H1 (cell line): ENCODE results near the gene RNF123. TPM values are rescaled to one million over a fixed set of nuclear protein-coding genes. Genes with fewer than 3 reads are reported as not detected.

Experiments
- CTCF ChIA-PET: fragments of 300-600 bp; sonication (Branson Sonifier 250); formaldehyde crosslinking; loops from one replicate; lab custom pipeline; 2021; ENCODE audit not compliant: partially characterized antibody; lab: Charles Lee
- POLR2A ChIA-PET: fragments of 300-600 bp; sonication (Branson Sonifier 250); formaldehyde crosslinking; loops from one replicate; lab custom pipeline; 2021; ENCODE audit warnings: inconsistent platforms; ENCODE audit not compliant: partially characterized antibody; lab: Charles Lee
- DNase-seq, 2 experiments: peaks; one replicate each; pipeline versions ENCODE4 v3.0.0 to v3.0.0-alpha.2; 2010 to 2022; ENCODE audit warnings: low spot score in 2 of 2, low read depth in 1 of 2, mixed read lengths in 1 of 2
- FAIRE-seq: peaks from 2 replicates; lab custom pipeline; 2011; peaks lifted over from hg19 to GRCh38; lab: Jason Lieb, UNC
- H2AFZ ChIP-seq: 2 replicates; pipeline ENCODE4 v1.8.1; 2012; ENCODE audit warnings: low read length, inconsistent platforms
- H2AK5ac ChIP-seq: 2 replicates; pipeline ENCODE4 v1.6.1; 2013; ENCODE audit warnings: low read depth, low read length
- H2BK120ac ChIP-seq: replicated peaks from 2 replicates; pipeline ENCODE3; 2013; ENCODE audit warnings: low read depth, low read length, inconsistent platforms
- H2BK12ac ChIP-seq: 2 replicates; pipeline ENCODE4 v1.6.1; 2013; ENCODE audit warnings: low read depth, low read length
- H2BK15ac ChIP-seq: 2 replicates; pipeline ENCODE4 v1.6.1; 2013; ENCODE audit warnings: low read length
- H2BK20ac ChIP-seq: 2 replicates; pipeline ENCODE4 v1.6.1; 2013; ENCODE audit warnings: low read length
- H2BK5ac ChIP-seq: 2 replicates; pipeline ENCODE4 v1.6.1; 2013; ENCODE audit warnings: low read depth, low read length
- H3K14ac ChIP-seq: 2 replicates; pipeline ENCODE4 v1.6.1; 2013; ENCODE audit warnings: inconsistent platforms; ENCODE audit not compliant: insufficient read length
- H3K18ac ChIP-seq: 2 replicates; pipeline ENCODE4 v1.6.1; 2013; ENCODE audit warnings: low read length; ENCODE audit errors: extremely low read depth
- H3K23ac ChIP-seq: 2 replicates; pipeline ENCODE4 v1.6.1; 2013; ENCODE audit warnings: inconsistent platforms; ENCODE audit not compliant: insufficient read length
- H3K23me2 ChIP-seq: 2 replicates; pipeline ENCODE4 v1.6.1; 2013; ENCODE audit warnings: low read depth, low read length
- H3K27ac ChIP-seq: 2 replicates; pipeline ENCODE4 v1.6.1; 2011; ENCODE audit warnings: low read depth, low read length, inconsistent platforms
- H3K27me3 ChIP-seq, 4 experiments: replicated peaks in 1 of 4; 1 replicate in 1 of 4; 2 replicates in 3 of 4; pipeline versions ENCODE4 v1.6.1 to v1.8.1; 2011 to 2013; ENCODE audit warnings: low read length in 3 of 4, mild to moderate bottlenecking in 3 of 4, inconsistent platforms in 2 of 4, mixed read lengths in 2 of 4, moderate library complexity in 1 of 4; ENCODE audit not compliant: control insufficient read depth in 3 of 4, insufficient read depth in 3 of 4; ENCODE audit errors: extremely low read depth in 1 of 4
- H3K36me3 ChIP-seq, 4 experiments: 2 replicates each; pipeline versions ENCODE4 v1.6.1 to v1.8.1; 2011 to 2013; ENCODE audit warnings: mild to moderate bottlenecking in 4 of 4, low read length in 3 of 4, moderate library complexity in 2 of 4, control low read depth in 1 of 4, inconsistent platforms in 1 of 4; ENCODE audit not compliant: insufficient read depth in 4 of 4, control insufficient read depth in 2 of 4
- H3K4ac ChIP-seq: replicated peaks from 2 replicates; pipeline ENCODE3; 2013; ENCODE audit warnings: low read length, low read depth, mixed read lengths, inconsistent platforms; ENCODE audit not compliant: insufficient read length
- H3K4me1 ChIP-seq, 4 experiments: replicated peaks in 1 of 4; 1 replicate in 1 of 4; 2 replicates in 3 of 4; pipeline versions ENCODE4 v1.6.1 to v1.8.1; 2011 to 2013; ENCODE audit warnings: low read length in 3 of 4, inconsistent platforms in 2 of 4, mixed read lengths in 1 of 4; ENCODE audit not compliant: insufficient read depth in 4 of 4, control insufficient read depth in 3 of 4
- H3K4me2 ChIP-seq, 2 experiments: 2 replicates each; pipeline versions ENCODE4 v1.6.1 to v1.8.1; 2011 to 2013; ENCODE audit warnings: low read depth in 2 of 2, low read length in 2 of 2, control low read depth in 1 of 2, inconsistent platforms in 1 of 2, mild to moderate bottlenecking in 1 of 2; ENCODE audit not compliant: insufficient read depth in 1 of 2
- H3K4me3 ChIP-seq, 4 experiments: fragments of 200-600, 300-600 bp in 1 of 4; sonication (generic), shearing (Covaris generic), sonication (Bioruptor Twin) in 1 of 4; 2 replicates each; pipeline versions ENCODE4 v1.5.1 to v1.8.1; 2011 to 2016; ENCODE audit warnings: low read length in 4 of 4, low read depth in 3 of 4, control low read depth in 2 of 4, inconsistent platforms in 2 of 4, mild to moderate bottlenecking in 2 of 4, mixed read lengths in 1 of 4, moderate library complexity in 1 of 4; ENCODE audit not compliant: insufficient read depth in 2 of 4; ENCODE audit errors: extremely low read depth in 1 of 4
- H3K56ac ChIP-seq: replicated peaks from 2 replicates; pipeline ENCODE3; 2013; ENCODE audit warnings: low read depth, mild to moderate bottlenecking, mixed read lengths, low read length, inconsistent platforms; ENCODE audit not compliant: insufficient read length
- H3K79me1 ChIP-seq: 2 replicates; pipeline ENCODE4 v1.6.1; 2013; ENCODE audit warnings: low read depth, low read length, control low read depth
- H3K79me2 ChIP-seq, 2 experiments: 2 replicates each; pipeline versions ENCODE4 v1.6.1 to v1.8.1; 2012 to 2013; ENCODE audit warnings: low read length in 2 of 2, mild to moderate bottlenecking in 2 of 2, inconsistent platforms in 1 of 2; ENCODE audit not compliant: insufficient read depth in 2 of 2, control insufficient read depth in 1 of 2
- H3K9ac ChIP-seq, 4 experiments: replicated peaks in 1 of 4; 1 replicate in 1 of 4; 2 replicates in 3 of 4; pipeline versions ENCODE4 v1.6.1 to v1.8.1; 2011 to 2013; ENCODE audit warnings: low read depth in 3 of 4, low read length in 3 of 4, control low read depth in 2 of 4, mild to moderate bottlenecking in 2 of 4, moderate library complexity in 2 of 4, inconsistent platforms in 1 of 4; ENCODE audit errors: extremely low read depth in 1 of 4
- H3K9me3 ChIP-seq, 2 experiments: 2 replicates each; pipeline versions ENCODE4 v1.6.1 to v1.8.1; 2012 to 2013; ENCODE audit warnings: mild to moderate bottlenecking in 2 of 2, moderate library complexity in 2 of 2, control low read depth in 1 of 2, inconsistent platforms in 1 of 2, low read depth in 1 of 2, low read length in 1 of 2, mixed read lengths in 1 of 2; ENCODE audit not compliant: insufficient read depth in 2 of 2
- H4K20me1 ChIP-seq, 2 experiments: replicated peaks in 1 of 2; 2 replicates each; pipeline versions ENCODE3 to v1.8.1; 2011 to 2013; ENCODE audit warnings: inconsistent platforms in 2 of 2, low read length in 2 of 2, mild to moderate bottlenecking in 1 of 2; ENCODE audit not compliant: insufficient read depth in 2 of 2, control insufficient read depth in 1 of 2
- H4K5ac ChIP-seq: 2 replicates; pipeline ENCODE4 v1.6.1; 2013; ENCODE audit warnings: low read length, low read depth, mixed read lengths, inconsistent platforms; ENCODE audit not compliant: insufficient read length
- H4K8ac ChIP-seq: 2 replicates; pipeline ENCODE4 v1.8.0; 2013; ENCODE audit warnings: mild to moderate bottlenecking, moderate library complexity, low read length, inconsistent platforms; ENCODE audit not compliant: insufficient read depth; ENCODE audit errors: extremely low read depth
- H4K91ac ChIP-seq: replicated peaks from 2 replicates; pipeline ENCODE3; 2013; ENCODE audit warnings: low read length, mixed read lengths, inconsistent platforms; ENCODE audit not compliant: insufficient read length
- RBBP5 ChIP-seq: IDR thresholded peaks from 2 replicates; pipeline ENCODE4 v1.7.1; 2012; ENCODE audit warnings: low read depth, mild to moderate bottlenecking, inconsistent platforms, low read length, moderate library complexity, borderline replicate concordance
- TAF7 ChIP-seq: optimal IDR thresholded peaks from 2 replicates; pipeline ENCODE3; 2011; ENCODE audit warnings: low read depth, mild to moderate bottlenecking, inconsistent platforms, low read length, moderate library complexity, borderline replicate concordance
- WGBS, 2 experiments: shearing (Covaris generic) in 1 of 2; methylation state at CpG; one replicate each; pipeline versions ENCODE4 v1.1.6 to v1.1.7; 2013 to 2015; ENCODE audit warnings: low lambda C conversion rate in 2 of 2, mixed read lengths in 2 of 2, inconsistent platforms in 1 of 2, low coverage in 1 of 2, missing lambda C conversion rate in 1 of 2; ENCODE audit not compliant: insufficient replicate concordance in 2 of 2, insufficient coverage in 1 of 2, insufficient read length in 1 of 2; ENCODE audit errors: extremely low coverage in 1 of 2, missing lambda C conversion rate in 1 of 2; 5-methylcytosine and 5-hydroxymethylcytosine counted together
- polyA plus RNA-seq, 7 experiments: library from polyadenylated mRNA; depleted of rRNA in 3 of 7; stranded (reverse) in 5 of 7; unstranded in 2 of 7; fragments of >200 nt in 5 of 7; fragments of 200-250 nt in 2 of 7; gene quantifications; 1 replicate in 5 of 7; 2 replicates in 1 of 7; 4 replicates in 1 of 7; pipeline versions ENCODE4 v1.2.1 to v1.2.3, GENCODE V29; 2011 to 2013; ENCODE audit warnings: missing spikeins in 2 of 7, mixed read lengths in 2 of 7
- total RNA-seq: library from RNA; stranded (reverse); fragmentation: NEBNext Ultra II Directional; extraction: Animal tissue kit (Norgen Biotek cat#: 25700); gene quantifications from 2 replicates; pipeline ENCODE4 v1.2.1, GENCODE V29; 2021

RNF123 gene
- total and polyA plus RNA-seq, 2 of the 8 experiments (the other 6 are each of a cell fraction or from before 2014, with no cell fraction given), result 30.5 to 57.7 TPM

GRCh38 chr3:49654955-49655556, 34.3 kb upstream of the RNF123 start:
- Histone ChIP-seq H3K9ac (no peak overlapping the region), H3K9me3 (no peaks in the 10 kb centered on the region), H4K5ac (no peak overlapping the region), H3K27me3 (no peaks in the 10 kb centered on the region), H3K14ac (no peak overlapping the region), H3K4me2 (no peak overlapping the region), H2BK5ac (no peak overlapping the region), H3K4ac (no peak overlapping the region), H2BK15ac (no peak overlapping the region), H2AK5ac (no peak overlapping the region), H3K27ac (no peak overlapping the region), H4K91ac (no peak overlapping the region), H3K23me2 (no peaks in the 10 kb centered on the region), H3K4me1 (no peaks in the 10 kb centered on the region; a peak in 1 of 7 replicates), H3K4me3 (no peak overlapping the region), H2BK20ac (no peak overlapping the region), H4K8ac (no peak overlapping the region), H2BK120ac (no peak overlapping the region), H3K18ac (no peak overlapping the region), H4K20me1 (no peaks in the 10 kb centered on the region), H3K23ac (no peak overlapping the region), H2AFZ (no peak overlapping the region), H3K56ac (no peak overlapping the region), H3K79me1 (no peaks in the 10 kb centered on the region; the same call in 1 of the 2 replicates), H2BK12ac (no peak overlapping the region), H3K79me2 (no peaks in the 10 kb centered on the region), H3K36me3 (no peaks in the 10 kb centered on the region)
- WGBS, 2 experiments, result 95% methylated on average over 10 of the region's 10 CpGs; no CpG with 5 or more reads in 1 of the 2 experiments
- no peak for DNase-seq
- ChIA-PET CTCF (interaction anchor here (1.2 to 7.9 kb wide), 6 partner anchors 10 to 115 kb away, joined by 3 to 39 read pairs (median 7); no protein-coding TSS in a partner anchor), POLR2A (interaction anchor here (0.6 to 1.3 kb wide), 3 partner anchors 39 to 114 kb away, joined by 3 to 4 read pairs (median 3); no protein-coding TSS in a partner anchor)
- no peak for FAIRE-seq
- TF ChIP-seq TAF7 (no peak), RBBP5 (no peak)
